HG03460 (cell line): ENCODE results near the gene TPX2.

Source experiments
- ATAC-seq: cut with Tn5 transposase; IDR thresholded peaks from one replicate; pipeline ENCODE4 v1.9.1; 2021; ENCODE audit not compliant: unreplicated experiment

The TPX2 gene

GRCh38 chr20:31845300-31845863 is 106.3 kb downstream of the TPX2 start, which contains the start of gene FOXS1:
FOXS1 (minus strand) TSS chr20:31845604; CDS start chr20:31845542, 62 bp downstream.
- ATAC-seq = no peak

DNA sequence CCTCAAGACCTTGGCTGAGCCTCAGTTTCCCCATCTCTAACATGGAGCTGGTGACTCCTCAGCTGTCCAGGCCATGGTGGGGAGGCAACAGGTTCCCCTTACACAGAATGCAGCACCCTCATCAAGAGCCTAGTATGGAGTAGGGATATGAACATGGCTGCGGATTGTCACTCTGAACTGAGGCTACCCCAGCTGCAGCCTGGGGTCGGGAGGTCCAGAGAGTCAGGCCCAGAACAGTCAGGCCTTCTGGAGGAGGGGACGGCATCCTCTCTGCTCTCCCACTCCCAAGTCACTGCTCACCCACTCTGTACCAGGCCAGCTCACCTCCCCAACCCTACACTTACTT is 107.7 kb downstream of the TPX2 start:
- ATAC-seq = no peak

DNA sequence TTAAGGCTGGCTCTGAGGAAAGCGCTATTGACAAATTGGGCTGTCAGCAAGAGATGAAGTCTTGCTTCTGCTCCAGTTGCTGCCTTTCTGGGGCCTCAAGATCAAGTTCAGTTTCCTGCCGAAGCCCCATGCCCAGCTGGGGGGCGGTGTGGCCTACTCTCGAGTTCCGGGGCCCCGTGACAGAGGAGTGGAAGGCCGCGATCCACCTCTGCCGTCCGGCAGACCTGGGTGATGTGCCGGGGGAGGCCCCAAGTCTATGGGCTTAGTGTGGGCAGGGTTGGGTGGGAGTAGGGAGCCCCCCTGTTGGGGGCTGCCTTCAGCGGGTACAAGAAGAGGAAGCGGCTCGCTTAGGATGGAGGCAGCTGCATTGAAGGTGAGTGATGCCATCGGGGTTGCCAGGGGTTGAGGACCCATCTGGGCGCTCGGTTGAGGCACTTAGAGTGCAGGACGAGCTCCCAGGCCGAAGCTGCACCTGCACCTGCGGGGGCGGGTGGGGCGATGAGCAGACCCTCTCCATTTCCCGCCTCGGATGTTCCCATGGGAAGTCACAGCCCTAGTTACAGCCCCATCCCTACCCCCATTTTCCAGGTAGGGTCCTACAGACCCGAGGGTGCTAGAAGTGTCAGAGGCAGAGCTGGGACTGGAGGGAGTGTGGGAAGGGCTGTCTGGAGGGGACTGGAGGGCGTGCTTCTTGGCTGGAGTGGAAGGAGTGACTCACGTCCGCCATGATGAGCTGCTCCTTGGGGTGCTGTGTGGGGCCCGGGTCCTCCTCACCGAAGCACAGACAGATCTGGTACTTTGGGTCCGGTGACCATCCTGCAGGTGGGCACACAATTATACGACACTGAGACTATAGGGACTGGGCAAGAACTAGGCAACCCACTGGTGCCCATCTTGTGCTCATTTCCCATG is 109.3 kb downstream of the TPX2 start:
- ATAC-seq = no peak

- ATAC-seq = no peak
Observed at GRCh38 chr20:31849306-31849930, 110.3 kb downstream of the TPX2 start.
